Activated CD8-positive, alpha-beta memory T cell treated with anti-CD3 and anti-CD28 coated beads for 4 hours (primary cell): ENCODE results near the gene SPRR1B.
"Not testable (repeated sequence)": the region's sequence is repeated elsewhere in the genome, so short reads cannot be mapped to it uniquely, and the experiment has no call there.

Source experiments
- DNase-seq, 2 donors: peaks; one replicate each; pipeline ENCODE4 v3.0.0-alpha.2; 2020; ENCODE audit warnings: low read depth in 2 of 2

SPRR1B gene

DNA sequence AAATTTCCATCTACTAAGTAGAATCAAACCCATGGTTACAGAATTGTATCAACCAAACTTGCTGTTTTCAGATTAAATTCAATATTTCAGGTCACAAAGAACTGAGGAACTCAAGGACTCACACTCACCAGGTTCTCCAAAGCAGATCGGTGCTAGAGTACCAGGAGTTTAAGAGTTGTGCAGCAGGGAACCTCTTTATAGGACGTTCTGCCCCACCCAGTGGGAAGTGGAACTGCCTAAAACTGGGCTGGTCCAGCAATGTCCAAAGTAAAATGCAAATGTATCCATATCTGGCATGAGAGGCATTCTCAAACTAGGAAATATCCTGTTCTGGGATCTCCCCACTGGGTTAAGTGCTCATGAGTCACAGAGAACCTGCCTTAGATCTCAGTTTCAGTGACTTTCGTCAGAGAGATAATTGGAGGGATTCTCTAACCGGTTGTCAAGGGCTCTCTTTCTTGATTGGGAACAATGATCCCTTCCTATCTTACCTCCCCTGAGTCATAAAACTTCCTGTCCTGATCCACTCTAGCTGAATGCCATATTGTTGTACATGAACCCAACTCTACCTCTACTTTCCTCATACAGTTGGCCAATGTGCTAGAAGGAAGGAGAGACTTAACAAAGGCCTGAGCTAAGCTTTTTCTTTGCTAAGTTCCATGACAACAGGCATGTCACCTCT, 10.1 kb downstream of the SPRR1B start, which contains the start of gene SPRR2D:
Gene SPRR2D, minus strand, starts transcription at position 171 of the 682 bp plus-strand sequence. CDS start 774 bp downstream, outside the sequence.
- no peak for DNase-seq

DNA sequence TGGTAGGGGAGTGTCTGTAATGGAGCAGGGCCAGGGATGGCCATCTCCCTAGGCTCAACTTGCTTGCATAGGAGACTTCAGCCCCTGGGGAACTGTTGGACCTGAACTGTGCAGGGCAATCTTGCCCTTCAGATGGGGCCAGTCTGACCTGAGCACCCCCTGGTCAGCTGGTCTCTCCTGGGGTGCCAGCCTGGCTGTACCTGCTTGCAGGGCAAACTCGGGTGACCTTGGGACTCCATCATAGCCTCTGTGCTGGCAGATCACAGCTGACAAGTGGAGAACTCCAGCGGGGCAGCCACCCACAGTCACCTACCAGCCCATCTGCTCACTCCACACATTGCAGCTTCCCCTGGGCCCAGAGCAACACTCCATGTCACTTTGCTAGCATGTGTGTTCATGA, 18.2 kb downstream of the SPRR1B start:
- DNase-seq = no peak

DNA sequence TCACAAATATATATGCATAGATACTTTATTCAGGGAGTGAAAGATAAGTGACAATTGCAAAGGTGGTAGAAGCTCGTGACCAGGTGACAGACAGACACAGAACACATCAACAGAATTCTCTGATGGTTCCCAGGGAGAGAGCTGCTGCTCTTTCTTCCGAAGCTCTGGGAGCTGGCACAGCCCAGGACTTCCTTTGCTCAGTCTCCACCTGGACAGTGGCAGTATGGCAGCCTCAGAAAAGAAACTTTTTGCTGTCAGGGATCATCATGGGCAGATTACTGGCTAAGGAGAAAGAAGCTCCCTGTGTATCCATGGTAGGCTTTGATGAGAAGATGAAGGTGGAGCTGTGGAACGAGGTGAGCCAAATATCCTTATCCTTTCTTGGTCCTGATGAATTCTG, 25.1 kb downstream of the SPRR1B start:
- not testable (repeated sequence) for DNase-seq

DNA sequence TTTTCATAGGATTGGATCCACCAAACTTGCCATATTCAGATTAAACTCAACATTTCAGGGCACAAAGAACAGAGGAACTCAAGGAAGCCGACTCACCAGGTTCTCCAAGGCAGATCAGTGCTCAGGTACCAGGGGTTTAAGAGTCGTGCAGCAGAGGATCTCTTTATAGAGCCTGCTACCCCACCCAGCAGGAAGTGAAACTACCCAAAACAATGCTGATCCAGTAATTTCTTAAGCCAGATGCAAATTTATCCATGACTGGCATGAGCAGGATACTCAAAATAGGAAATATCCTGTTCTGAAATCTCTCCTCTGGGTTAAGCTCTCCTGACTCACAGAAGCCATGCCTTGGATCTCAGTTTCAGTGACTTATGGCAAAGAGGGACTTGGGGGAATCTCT, 26.4 kb downstream of the SPRR1B start, which contains the start of gene SPRR2A:
Gene SPRR2A, minus strand, starts transcription at position 138 of the 400 bp plus-strand sequence. CDS start 777 bp downstream, outside the sequence.
- no peak for DNase-seq

DNA sequence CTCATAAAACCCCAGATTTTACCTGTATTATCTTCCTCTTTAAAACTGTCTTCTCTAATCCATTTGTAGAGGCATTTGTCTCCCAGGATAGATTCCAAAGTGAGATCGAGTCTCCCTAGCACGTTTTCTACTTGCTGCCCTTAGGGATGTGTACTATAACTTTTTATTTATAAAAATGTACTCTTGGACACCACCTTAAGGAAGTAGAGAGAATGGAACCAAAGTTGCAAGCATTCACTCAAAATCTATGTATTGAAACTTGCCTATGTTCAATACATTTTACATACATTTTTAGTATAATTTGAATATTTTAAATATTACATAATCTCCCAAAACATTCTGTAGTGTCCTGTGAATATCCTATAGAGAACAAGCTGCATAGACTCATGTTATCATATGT, 27.2 kb downstream of the SPRR1B start:
- DNase-seq = no peak

DNA sequence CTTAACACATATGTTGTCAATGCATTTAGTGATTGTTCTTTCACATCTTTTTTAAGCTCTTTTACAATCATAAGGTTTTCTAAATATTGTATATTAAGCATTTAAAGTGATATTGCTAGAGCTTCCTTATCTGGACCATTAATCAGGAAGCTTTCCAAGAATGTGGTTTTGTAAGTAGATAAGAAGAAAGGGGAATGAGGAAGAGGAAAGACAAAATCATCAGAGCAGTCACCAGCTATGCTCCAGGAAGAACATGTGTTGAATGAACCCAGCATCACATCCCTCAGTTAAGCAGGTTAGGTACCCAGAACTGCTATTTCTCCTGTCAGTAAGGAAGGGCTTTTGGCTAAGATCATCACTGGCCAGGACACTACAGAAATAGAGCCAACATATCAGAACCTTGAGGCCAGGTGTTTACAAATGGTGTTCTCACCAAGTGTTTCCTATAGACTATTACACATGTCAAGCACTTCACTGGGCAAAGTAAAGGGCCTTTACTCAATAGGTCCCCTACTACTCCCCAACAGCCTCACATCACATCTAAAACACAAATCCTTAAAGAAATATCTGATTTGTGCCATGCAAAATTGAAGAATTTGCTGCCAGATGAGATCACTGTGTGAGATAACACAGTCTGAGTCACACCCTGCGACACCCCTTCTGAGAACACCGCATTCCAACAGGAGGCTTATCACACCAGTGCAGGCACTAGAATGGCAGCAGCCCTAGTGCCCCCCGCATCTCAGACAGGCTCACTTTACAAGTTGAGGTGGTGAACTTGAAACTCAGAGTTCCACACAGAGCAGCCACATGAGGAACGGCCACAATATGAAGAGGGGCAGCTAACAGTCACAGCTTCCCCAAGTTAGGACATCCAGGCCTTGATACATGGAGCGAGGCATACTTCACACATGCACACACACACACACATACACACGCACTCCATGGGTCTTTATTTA, 28.1 kb downstream of the SPRR1B start:
- no peak for DNase-seq

DNA sequence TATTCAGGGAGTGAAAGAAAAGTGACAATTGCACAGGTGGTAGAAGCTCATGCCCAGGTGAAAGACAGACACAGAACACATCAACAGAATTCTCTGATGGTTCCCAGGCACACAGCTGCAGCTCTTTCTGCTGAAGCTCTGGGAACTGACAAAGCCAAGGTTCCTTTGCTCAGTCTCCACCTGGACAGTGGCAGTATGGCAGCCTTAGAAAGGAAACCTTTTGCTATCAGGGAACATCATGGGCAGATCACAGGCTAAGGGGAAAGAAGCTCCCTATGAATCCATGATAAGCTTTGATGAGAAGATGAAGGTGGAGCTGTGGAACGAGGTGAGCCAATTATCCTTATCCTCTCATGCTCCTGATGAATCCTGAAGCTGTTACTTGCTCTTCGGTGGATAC, 39.2 kb downstream of the SPRR1B start:
- DNase-seq = no peak

DNA sequence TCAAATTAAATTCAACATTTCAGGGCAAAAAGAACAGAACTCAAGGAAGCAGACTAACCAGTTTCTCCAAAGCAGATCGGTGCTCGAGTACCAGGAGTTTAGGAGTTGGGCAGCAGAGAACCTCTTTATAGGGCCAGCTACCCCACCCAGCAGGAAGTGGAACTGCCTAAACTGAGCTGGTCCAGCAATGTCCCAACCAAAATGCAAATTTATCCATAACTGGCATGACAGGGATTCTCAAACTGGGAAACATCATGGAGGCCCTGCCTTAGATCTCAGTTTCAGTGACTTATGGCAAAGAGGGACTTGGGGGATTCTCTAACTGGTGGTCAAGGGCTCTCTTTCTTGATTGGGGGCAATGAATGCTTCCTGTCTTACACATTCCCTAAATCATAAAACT, 40.5 kb downstream of the SPRR1B start, which contains the start of gene SPRR2B:
Gene SPRR2B, minus strand, starts transcription at position 101 of the 400 bp plus-strand sequence. CDS start 772 bp downstream, outside the sequence.
- DNase-seq = no peak

DNA sequence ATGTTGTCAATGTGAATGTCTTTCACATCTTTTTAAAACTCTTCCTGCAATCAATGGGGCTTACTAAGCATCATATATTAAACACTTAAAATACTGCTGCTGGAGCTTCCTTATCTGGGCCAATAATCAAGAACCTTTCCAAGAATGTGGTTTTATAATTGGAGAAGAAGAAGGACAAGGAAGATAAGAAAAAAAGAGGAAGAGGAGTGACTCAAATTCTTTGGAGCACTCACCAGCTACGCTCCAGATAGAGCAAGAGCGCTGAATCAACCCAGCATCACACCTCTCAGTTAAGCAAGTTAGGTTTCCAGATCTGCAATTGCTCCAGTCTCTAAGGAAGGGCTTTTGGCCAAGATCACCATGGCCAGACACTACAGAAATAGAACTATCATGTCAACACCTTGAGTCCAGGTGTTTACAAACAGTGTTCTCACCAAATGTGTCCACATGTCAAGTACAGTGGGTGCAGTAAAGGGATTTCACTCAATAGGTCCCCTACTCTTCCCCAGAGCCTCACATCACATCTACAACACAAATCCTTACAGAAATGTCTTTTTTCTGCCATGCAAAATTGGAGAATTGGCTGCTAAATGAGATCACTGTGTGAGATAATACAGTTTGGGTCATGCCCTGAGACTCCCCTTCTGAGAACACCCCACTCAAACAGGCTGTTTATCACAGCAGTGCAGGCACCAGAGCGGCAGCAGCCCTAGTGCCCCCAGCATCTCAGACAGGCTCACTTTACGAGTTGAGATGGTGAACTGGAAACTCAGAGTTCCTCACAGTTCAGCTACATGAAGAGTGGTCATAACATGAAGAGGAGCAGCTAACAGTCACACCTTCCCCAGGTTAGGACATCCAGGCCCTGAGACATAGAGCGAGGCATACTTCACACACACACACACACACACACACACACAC, 42.1 kb downstream of the SPRR1B start:
- no peak for DNase-seq

DNA sequence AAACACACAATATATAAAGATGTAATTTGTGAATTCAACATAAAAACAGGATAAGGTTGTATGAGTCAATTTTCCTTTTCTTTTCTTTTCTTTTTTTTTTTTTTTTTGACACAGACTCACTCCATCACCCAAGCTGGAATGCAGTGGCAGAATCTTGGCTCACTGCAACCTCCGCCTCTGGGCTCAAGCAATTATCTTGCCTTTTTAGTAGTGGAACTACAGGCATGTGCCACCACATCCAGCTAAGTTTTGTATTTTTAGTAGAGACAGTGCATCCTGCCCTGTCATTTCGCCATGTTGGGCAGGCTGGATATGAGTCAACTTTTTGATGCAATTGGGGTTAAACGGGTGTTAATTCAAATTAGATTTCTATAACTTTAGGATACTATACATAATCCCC, 50.7 kb downstream of the SPRR1B start:
- no peak for DNase-seq
